ENCODE measurements around the gene GIGYF2. TPM values are rescaled to one million over a fixed set of nuclear protein-coding genes. Genes with fewer than 3 reads are reported as not detected.

Gene GIGYF2
- total and polyA plus RNA-seq, 4 donors = 10.6 to 50.5 (median 26.7) TPM

DNA sequence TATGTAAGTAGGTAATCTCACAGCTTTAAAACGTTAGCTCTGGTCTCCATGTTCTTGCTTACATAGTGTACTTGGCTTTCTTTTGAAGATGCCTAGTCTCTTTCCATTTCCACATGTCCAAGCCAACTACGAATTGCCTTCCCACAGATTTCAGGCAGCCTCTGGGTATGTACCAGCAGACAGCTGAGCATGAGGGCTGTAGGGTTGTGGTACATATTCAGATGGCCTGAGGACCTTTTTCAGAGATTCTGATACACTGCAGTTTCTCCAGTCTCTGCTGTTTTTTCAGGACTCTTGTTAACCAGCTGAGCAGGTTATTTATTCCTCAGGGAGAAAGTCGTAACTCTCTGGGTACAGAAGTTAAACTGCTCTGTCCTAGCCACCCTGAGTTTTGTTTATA, 82.3 kb downstream of the GIGYF2 start:
- H3K9me3 ChIP-seq (ENCODE audit: control insufficient read depth in 4 of 4, low read length in 3 of 4) = no peaks in the 10 kb centered on the region
- no peaks in the 10 kb centered on the region for H3K4me1 ChIP-seq (ENCODE audit: control insufficient read depth in 4 of 4, insufficient read depth in 4 of 4, low read length in 3 of 4)
- H3K4me3 ChIP-seq (ENCODE audit: low read depth in 1 of 3, low read length in 3 of 3) = no peak overlapping the region
- H3K27ac ChIP-seq (ENCODE audit: low read depth in 1 of 2, low read length in 2 of 2) = no peak overlapping the region
- no peak overlapping the region for H3K9ac ChIP-seq (ENCODE audit: low read depth in 1 of 2, low read length in 2 of 2)
- no peaks in the 10 kb centered on the region for H3K27me3 ChIP-seq (ENCODE audit: control insufficient read depth in 4 of 4, insufficient read depth in 4 of 4, low read length in 3 of 4)
- no peak for TF ChIP-seq JUND (IDR thresholded peaks at IDR 0.05)
- TF ChIP-seq HNF4G (IDR thresholded peaks at IDR 0.05) = no peak
- TF ChIP-seq TAF1 (conservative IDR thresholded peaks at IDR 0.05) = no peak
- TF ChIP-seq, protein P1, sequence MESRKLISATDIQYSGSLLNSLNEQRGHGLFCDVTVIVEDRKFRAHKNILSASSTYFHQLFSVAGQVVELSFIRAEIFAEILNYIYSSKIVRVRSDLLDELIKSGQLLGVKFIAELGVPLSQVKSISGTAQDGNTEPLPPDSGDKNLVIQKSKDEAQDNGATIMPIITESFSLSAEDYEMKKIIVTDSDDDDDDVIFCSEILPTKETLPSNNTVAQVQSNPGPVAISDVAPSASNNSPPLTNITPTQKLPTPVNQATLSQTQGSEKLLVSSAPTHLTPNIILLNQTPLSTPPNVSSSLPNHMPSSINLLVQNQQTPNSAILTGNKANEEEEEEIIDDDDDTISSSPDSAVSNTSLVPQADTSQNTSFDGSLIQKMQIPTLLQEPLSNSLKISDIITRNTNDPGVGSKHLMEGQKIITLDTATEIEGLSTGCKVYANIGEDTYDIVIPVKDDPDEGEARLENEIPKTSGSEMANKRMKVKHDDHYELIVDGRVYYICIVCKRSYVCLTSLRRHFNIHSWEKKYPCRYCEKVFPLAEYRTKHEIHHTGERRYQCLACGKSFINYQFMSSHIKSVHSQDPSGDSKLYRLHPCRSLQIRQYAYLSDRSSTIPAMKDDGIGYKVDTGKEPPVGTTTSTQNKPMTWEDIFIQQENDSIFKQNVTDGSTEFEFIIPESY (IDR thresholded peaks at IDR 0.05) = no peak
- no peak for TF ChIP-seq FOXA2 (IDR thresholded peaks at IDR 0.05)
- TF ChIP-seq YY1 (IDR thresholded peaks at IDR 0.05) = no peak
- no peak for TF ChIP-seq NR2F2 (IDR thresholded peaks at IDR 0.05)
- TF ChIP-seq, protein P2, sequence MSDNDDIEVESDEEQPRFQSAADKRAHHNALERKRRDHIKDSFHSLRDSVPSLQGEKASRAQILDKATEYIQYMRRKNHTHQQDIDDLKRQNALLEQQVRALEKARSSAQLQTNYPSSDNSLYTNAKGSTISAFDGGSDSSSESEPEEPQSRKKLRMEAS (IDR thresholded peaks at IDR 0.05) = no peak
- no peak for TF ChIP-seq HNF4A (conservative IDR thresholded peaks at IDR 0.05)
- TF ChIP-seq, protein P3, sequence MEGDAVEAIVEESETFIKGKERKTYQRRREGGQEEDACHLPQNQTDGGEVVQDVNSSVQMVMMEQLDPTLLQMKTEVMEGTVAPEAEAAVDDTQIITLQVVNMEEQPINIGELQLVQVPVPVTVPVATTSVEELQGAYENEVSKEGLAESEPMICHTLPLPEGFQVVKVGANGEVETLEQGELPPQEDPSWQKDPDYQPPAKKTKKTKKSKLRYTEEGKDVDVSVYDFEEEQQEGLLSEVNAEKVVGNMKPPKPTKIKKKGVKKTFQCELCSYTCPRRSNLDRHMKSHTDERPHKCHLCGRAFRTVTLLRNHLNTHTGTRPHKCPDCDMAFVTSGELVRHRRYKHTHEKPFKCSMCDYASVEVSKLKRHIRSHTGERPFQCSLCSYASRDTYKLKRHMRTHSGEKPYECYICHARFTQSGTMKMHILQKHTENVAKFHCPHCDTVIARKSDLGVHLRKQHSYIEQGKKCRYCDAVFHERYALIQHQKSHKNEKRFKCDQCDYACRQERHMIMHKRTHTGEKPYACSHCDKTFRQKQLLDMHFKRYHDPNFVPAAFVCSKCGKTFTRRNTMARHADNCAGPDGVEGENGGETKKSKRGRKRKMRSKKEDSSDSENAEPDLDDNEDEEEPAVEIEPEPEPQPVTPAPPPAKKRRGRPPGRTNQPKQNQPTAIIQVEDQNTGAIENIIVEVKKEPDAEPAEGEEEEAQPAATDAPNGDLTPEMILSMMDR (IDR thresholded peaks at IDR 0.05; ENCODE audit: low read depth, low read length, missing input control) = no peak
- TF ChIP-seq, protein P4, sequence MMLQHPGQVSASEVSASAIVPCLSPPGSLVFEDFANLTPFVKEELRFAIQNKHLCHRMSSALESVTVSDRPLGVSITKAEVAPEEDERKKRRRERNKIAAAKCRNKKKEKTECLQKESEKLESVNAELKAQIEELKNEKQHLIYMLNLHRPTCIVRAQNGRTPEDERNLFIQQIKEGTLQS (IDR thresholded peaks at IDR 0.05) = no peak
- TF ChIP-seq FOXA1 (IDR thresholded peaks at IDR 0.05) = no peak
- TF ChIP-seq SP1 (IDR thresholded peaks at IDR 0.05) = no peak
- no peak for TF ChIP-seq RAD21 (IDR thresholded peaks at IDR 0.05)
- TF ChIP-seq RXRA (IDR thresholded peaks at IDR 0.05) = no peak
- WGBS = 89% methylated on average over 3 of the region's 3 CpGs
- peaks cover 0 to 12% (median 1%) of the 10 kb centered on the region in 4 donors for H3K36me3 ChIP-seq (ENCODE audit: control insufficient read depth in 4 of 4, insufficient read depth in 3 of 4, low read depth in 1 of 4, low read length in 3 of 4)
- DNase-seq (ENCODE audit: low spot score) = no peak

DNA sequence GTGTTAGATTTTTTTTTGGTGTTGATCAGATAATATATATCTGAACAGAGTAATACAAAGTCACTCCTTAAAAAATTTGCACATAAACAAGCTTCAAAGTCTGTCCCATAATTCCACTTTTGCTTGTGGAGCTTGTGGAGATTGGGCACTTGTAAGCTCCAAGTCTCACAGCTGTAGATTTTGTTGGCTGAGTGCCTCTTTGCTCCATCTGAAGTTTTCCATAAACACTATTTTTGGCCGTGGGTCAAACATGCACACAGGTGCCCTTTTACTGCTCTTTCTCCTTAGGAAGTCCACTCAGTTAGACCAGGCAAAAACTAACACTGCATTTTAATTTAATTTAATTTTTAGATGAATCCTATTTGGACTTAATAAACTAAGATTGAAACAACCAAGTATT, 82.8 kb downstream of the GIGYF2 start:
- Histone ChIP-seq H3K4me3 (ENCODE audit: low read depth in 1 of 3, low read length in 3 of 3) (no peak overlapping the region), H3K27ac (ENCODE audit: low read depth in 1 of 2, low read length in 2 of 2) (no peak overlapping the region), H3K27me3 (ENCODE audit: control insufficient read depth in 4 of 4, insufficient read depth in 4 of 4, low read length in 3 of 4) (no peaks in the 10 kb centered on the region), H3K9me3 (ENCODE audit: control insufficient read depth in 4 of 4, low read length in 3 of 4) (no peaks in the 10 kb centered on the region), H3K36me3 (ENCODE audit: control insufficient read depth in 4 of 4, insufficient read depth in 3 of 4, low read depth in 1 of 4, low read length in 3 of 4) (peaks cover 0 to 16% (median 2%) of the 10 kb centered on the region in 4 donors), H3K9ac (ENCODE audit: low read depth in 1 of 2, low read length in 2 of 2) (no peak overlapping the region), H3K4me1 (ENCODE audit: control insufficient read depth in 4 of 4, insufficient read depth in 4 of 4, low read length in 3 of 4) (no peaks in the 10 kb centered on the region)
- no peak for DNase-seq (ENCODE audit: low spot score)
- TF ChIP-seq, protein P1 (IDR thresholded peaks at IDR 0.05) = no peak
- TF ChIP-seq, protein P3 (IDR thresholded peaks at IDR 0.05; ENCODE audit: low read depth, low read length, missing input control) = no peak
- TF ChIP-seq SP1 (IDR thresholded peaks at IDR 0.05) (no peak), YY1 (IDR thresholded peaks at IDR 0.05) (no peak), FOXA2 (IDR thresholded peaks at IDR 0.05) (no peak), RXRA (IDR thresholded peaks at IDR 0.05) (no peak), JUND (IDR thresholded peaks at IDR 0.05) (no peak), NR2F2 (IDR thresholded peaks at IDR 0.05) (no peak), HNF4A (conservative IDR thresholded peaks at IDR 0.05) (no peak), HNF4G (IDR thresholded peaks at IDR 0.05) (no peak), EGR1 (IDR thresholded peaks at IDR 0.05; ENCODE audit: low read depth in 2 of 2) (no peak), FOXA1 (IDR thresholded peaks at IDR 0.05) (no peak), GABPA (IDR thresholded peaks at IDR 0.05 in 1 of 2, conservative IDR thresholded peaks at IDR 0.05 in 1 of 2) (no peak), RAD21 (IDR thresholded peaks at IDR 0.05) (no peak), TAF1 (conservative IDR thresholded peaks at IDR 0.05) (no peak)
- TF ChIP-seq, protein P5, sequence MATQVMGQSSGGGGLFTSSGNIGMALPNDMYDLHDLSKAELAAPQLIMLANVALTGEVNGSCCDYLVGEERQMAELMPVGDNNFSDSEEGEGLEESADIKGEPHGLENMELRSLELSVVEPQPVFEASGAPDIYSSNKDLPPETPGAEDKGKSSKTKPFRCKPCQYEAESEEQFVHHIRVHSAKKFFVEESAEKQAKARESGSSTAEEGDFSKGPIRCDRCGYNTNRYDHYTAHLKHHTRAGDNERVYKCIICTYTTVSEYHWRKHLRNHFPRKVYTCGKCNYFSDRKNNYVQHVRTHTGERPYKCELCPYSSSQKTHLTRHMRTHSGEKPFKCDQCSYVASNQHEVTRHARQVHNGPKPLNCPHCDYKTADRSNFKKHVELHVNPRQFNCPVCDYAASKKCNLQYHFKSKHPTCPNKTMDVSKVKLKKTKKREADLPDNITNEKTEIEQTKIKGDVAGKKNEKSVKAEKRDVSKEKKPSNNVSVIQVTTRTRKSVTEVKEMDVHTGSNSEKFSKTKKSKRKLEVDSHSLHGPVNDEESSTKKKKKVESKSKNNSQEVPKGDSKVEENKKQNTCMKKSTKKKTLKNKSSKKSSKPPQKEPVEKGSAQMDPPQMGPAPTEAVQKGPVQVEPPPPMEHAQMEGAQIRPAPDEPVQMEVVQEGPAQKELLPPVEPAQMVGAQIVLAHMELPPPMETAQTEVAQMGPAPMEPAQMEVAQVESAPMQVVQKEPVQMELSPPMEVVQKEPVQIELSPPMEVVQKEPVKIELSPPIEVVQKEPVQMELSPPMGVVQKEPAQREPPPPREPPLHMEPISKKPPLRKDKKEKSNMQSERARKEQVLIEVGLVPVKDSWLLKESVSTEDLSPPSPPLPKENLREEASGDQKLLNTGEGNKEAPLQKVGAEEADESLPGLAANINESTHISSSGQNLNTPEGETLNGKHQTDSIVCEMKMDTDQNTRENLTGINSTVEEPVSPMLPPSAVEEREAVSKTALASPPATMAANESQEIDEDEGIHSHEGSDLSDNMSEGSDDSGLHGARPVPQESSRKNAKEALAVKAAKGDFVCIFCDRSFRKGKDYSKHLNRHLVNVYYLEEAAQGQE (IDR thresholded peaks at IDR 0.05) = no peak
- TF ChIP-seq, protein P4 (IDR thresholded peaks at IDR 0.05) = no peak
- TF ChIP-seq, protein P2 (IDR thresholded peaks at IDR 0.05) = no peak
- 75% methylated on average over 1 of the region's 1 CpG for WGBS
